ENCODE measurements around the gene TAS2R13. TPM values are rescaled to one million over a fixed set of nuclear protein-coding genes. Genes with fewer than 3 reads are reported as not detected.
A peak's percentile ranks its signal among the peaks of the same experiment; 100 is the strongest.

The TAS2R13 gene
- total and polyA plus RNA-seq, 8 donors = 0.47 to 0.91 (median 0.72) TPM; not detected in 2

DNA sequence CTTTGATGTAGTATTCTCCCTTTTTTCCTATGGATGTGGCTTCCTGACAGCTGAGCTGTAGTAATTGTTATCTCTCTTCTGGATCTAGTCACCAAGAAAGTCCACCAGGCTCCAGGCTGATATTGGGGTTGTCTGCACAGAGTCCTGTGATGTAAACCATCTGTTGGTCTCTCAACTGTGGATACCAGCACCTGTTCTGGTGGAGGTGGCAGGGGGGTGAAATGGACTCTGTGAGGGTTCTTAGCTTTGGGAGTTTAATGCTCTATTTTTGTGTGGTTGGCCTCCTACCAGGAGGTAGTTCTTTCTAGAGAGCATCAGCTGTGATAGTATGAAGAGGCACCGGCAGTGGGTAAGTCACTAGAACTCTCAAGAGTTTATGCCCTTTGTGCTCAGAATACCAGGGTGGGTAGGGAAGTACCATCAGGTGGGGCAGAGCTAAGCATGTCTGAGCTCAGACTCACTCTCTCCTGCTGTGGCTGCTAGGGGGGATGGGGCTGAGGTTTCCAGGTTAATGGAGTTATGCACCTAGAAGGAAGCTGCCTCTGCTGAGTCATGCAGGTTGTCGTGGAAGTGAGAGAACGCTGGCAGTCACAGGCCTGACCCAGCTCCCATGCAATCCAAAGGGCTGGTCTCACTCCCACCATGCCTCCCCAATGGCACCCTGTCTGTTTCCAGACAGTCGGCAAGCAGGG, 32.7 kb upstream of the TAS2R13 start:
- Histone ChIP-seq H3K36me3 (no peaks in the 10 kb centered on the region), H3K27me3 (no peaks in the 10 kb centered on the region), H3K9me3 (no peaks in the 10 kb centered on the region), H3K27ac (no peak overlapping the region), H3K4me3 (no peak overlapping the region), H3K4me1 (no peaks in the 10 kb centered on the region)
- 75 to 80% methylated on average over 4 of the region's 4 CpGs for WGBS, 2 donors
- ATAC-seq (peak in 2 of 4 donors; percentile 48 to 51), FAIRE-seq (no peak), DNase-seq (peak in 1 of 6 donors; percentile 18)
- intact Hi-C loops (cut with DNase I) = no loop called here
- TF ChIP-seq, protein P1, sequence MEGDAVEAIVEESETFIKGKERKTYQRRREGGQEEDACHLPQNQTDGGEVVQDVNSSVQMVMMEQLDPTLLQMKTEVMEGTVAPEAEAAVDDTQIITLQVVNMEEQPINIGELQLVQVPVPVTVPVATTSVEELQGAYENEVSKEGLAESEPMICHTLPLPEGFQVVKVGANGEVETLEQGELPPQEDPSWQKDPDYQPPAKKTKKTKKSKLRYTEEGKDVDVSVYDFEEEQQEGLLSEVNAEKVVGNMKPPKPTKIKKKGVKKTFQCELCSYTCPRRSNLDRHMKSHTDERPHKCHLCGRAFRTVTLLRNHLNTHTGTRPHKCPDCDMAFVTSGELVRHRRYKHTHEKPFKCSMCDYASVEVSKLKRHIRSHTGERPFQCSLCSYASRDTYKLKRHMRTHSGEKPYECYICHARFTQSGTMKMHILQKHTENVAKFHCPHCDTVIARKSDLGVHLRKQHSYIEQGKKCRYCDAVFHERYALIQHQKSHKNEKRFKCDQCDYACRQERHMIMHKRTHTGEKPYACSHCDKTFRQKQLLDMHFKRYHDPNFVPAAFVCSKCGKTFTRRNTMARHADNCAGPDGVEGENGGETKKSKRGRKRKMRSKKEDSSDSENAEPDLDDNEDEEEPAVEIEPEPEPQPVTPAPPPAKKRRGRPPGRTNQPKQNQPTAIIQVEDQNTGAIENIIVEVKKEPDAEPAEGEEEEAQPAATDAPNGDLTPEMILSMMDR (IDR thresholded peaks at IDR 0.05) = no peak

DNA sequence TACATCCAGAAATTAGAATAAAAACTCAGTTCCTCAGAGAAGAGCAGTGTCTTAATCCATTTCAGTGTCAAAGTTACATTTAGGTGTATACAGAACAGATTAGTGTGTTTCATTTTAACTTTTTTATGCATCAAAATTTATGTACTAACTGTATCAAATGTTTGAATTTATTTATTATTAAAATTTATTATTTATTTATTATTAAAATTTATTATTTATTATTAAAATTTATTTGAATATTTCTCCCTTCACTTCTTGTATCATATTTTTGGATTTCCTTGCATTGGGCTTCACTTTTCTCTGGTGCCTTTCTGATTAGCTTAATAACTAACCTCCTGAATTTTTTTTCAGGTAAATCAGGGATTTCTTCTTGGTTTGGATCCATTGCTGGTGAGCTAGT, 32.0 kb upstream of the TAS2R13 start:
- H3K4me3 ChIP-seq = no peak overlapping the region
- H3K36me3 ChIP-seq = no peaks in the 10 kb centered on the region
- H3K9me3 ChIP-seq = no peaks in the 10 kb centered on the region
- no peak for ATAC-seq
- no peaks in the 10 kb centered on the region for H3K27me3 ChIP-seq
- DNase-seq = no peak
- no peaks in the 10 kb centered on the region for H3K4me1 ChIP-seq
- H3K27ac ChIP-seq = no peak overlapping the region
- intact Hi-C loops (cut with DNase I) = no loop called here
- TF ChIP-seq, protein P1 (IDR thresholded peaks at IDR 0.05) = no peak
- peak; percentile 39 for FAIRE-seq

DNA sequence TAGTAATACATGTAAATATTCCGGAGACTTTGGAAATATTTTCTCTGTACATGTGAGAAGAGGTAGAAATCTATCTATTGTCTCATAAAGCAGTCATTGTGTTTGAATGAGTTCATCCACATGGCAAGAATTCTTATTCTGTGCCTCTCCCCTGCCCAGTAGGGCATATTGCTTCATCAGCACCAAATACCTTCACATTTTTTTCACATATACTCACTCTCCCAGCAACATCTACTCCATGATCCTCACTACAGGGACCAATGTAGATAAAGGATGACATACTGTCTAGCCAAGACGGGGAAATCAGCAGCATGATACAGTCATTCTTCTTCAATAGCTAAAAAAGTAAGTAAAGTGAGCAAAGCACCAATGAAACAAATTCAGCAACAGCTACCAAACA, 31.0 kb upstream of the TAS2R13 start:
- DNase-seq = no peak
- no peak for ATAC-seq
- Histone ChIP-seq H3K27ac (no peak overlapping the region), H3K27me3 (no peaks in the 10 kb centered on the region), H3K9me3 (no peaks in the 10 kb centered on the region), H3K36me3 (no peaks in the 10 kb centered on the region), H3K4me3 (no peak overlapping the region), H3K4me1 (no peaks in the 10 kb centered on the region)
- TF ChIP-seq, protein P1 (IDR thresholded peaks at IDR 0.05) = no peak
- intact Hi-C loops (cut with DNase I) = no loop called here
- no peak for FAIRE-seq
- 93 to 100% methylated on average over 2 of the region's 2 CpGs for WGBS, 2 donors

DNA sequence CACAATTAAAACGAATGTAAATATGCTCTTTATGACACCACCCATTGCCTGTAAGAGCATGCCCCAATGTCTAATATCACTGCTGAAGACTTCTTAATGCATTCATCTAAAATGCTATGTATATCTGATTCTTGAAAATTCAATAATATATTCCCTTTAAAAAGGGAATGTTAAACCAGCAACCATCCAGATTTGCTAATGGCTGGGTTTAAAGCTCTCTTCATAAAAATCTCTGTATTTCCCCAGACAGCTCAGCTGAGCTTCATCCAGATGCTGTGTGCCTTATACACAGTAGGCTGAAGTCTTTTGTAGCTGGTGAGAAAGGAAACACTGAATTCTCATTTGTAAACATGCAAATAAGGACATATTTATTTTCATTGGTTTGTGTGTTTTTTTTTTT, 29.8 kb upstream of the TAS2R13 start, which contains the start of gene TAS2R14:
Gene TAS2R14, minus strand, starts transcription at position 101 of the 400 bp plus-strand sequence. Its CDS starts 56 bp downstream, at position 45.
- intact Hi-C loops (cut with DNase I) = no loop called here
- FAIRE-seq = no peak

DNA sequence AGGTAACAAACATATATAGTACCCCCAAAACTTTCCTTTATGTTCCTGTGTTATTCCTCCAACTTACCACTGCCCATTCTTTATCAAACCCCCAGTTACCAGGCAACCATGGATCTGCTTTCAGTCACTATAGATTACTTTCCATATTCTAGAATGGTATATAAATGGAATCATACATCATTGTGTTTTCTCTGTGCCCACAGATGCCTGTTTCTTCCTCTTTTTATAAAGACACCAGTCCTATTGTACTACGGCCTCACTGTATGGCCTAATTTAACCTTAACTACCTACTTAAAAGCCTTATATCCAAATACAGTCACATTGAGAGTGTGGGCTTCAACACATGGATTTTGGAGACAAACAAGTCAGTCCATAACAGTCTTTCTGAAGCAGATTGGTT, 27.1 kb upstream of the TAS2R13 start:
- Histone ChIP-seq H3K4me1 (no peaks in the 10 kb centered on the region), H3K27me3 (no peaks in the 10 kb centered on the region), H3K9me3 (no peaks in the 10 kb centered on the region), H3K4me3 (no peak overlapping the region), H3K27ac (no peak overlapping the region), H3K36me3 (no peaks in the 10 kb centered on the region)
- FAIRE-seq = no peak
- WGBS, 2 donors = 97% methylated on average over 1 of the region's 1 CpG
- intact Hi-C loops (cut with DNase I) = no loop called here
- no peak for DNase-seq
- TF ChIP-seq, protein P1 (IDR thresholded peaks at IDR 0.05) = no peak
- no peak for ATAC-seq

More for the DNA sequence above, 29.8 kb upstream of the TAS2R13 start, which contains the start of gene TAS2R14:
- Histone ChIP-seq H3K27ac (no peak within 1 kb of the TSS), H3K9me3 (no peaks in the 10 kb centered on the region), H3K36me3 (no peaks in the 10 kb centered on the region), H3K4me1 (no peaks in the 10 kb centered on the region), H3K4me3 (no peak within 1 kb of the TSS), H3K27me3 (no peaks in the 10 kb centered on the region)
- 63 to 86% methylated on average over 1 of the region's 1 CpG for WGBS, 2 donors
- no peak for ATAC-seq
- DNase-seq = no peak
- TF ChIP-seq, protein P1 (IDR thresholded peaks at IDR 0.05) = no peak

Data from pancreas (tissue), 10 donors.